GM23248 (cell line): ENCODE measurements around the gene MB.

Source experiments
- EZH2 ChIP-seq: fragments of 200-600 bp; sonication (generic); IDR thresholded peaks from 2 replicates; pipeline ENCODE4 v1.6.1; 2018; ENCODE audit warnings: antibody characterized with exemption, mild to moderate bottlenecking; ENCODE audit not compliant: insufficient read depth, poor library complexity, severe bottlenecking
- EZH2phosphoT487 ChIP-seq: fragments of 200-600 bp; sonication (generic); IDR thresholded peaks from 2 replicates; pipeline ENCODE4 v1.6.1; 2018; ENCODE audit warnings: antibody characterized with exemption, moderate library complexity, mild to moderate bottlenecking, low read depth; ENCODE audit not compliant: insufficient read depth

DNA sequence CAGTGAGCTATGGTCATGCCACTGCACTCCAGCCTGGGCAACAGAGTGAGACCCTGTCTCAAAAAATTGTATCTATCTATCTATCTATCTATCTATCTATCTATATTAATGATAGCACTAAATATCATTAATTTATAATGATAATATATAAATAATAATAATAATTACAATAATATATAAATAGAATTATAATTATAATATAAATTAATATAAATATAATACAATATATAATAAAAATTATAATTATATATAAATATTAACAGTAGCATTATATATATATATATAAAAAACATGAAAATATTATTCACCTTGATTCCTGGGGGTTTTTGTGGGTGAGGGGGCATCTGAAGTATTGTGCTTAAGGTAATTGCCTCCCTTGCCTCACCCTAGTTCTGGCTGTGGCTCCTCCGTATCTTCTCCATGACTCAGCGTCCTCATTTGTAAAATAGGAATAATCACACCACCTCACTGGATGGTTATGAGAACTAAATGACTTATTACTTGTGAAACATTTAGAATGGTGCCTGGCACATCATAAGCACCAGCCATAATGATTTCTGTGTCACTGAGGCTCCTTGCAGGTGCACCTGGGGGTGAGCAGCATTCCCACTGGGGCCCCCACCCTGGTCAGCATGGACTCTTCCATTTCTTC lies 57.6 kb downstream of the MB start:
- TF ChIP-seq EZH2 (no peak), EZH2phosphoT487 (no peak)
